Measurements from ENCODE around the gene MAP4K4.

- TF ChIP-seq POLR2A (IDR thresholded peaks at IDR 0.05; ENCODE audit: low read length) (no peak), GATA1 (IDR thresholded peaks at IDR 0.05; ENCODE audit: low read depth, low read length) (no peak)
Measured at GRCh38 chr2:101742547-101742946, 45.0 kb downstream of the MAP4K4 start.

Measured in erythroblast (primary cell).